ENCODE data around the gene COL20A1. TPM values are rescaled to one million over a fixed set of nuclear protein-coding genes. Genes with fewer than 3 reads are reported as not detected.

The COL20A1 gene
- total RNA-seq, 1 donor from 2014 or later: not detected

GRCh38 chr20:63361519-63362435 lies 68.8 kb downstream of the COL20A1 start:
- DNase-seq (ENCODE audit: low spot score): no peak
- Mint-ChIP-seq H3K4me1 (ENCODE audit: unreplicated experiment) (no peaks in the 10 kb centered on the region), H3K4me3 (ENCODE audit: unreplicated experiment) (no peak overlapping the region), H3K27me3 (ENCODE audit: unreplicated experiment) (peaks cover 9% of the 10 kb centered on the region), H3K9me3 (ENCODE audit: unreplicated experiment) (no peaks in the 10 kb centered on the region), H3K27ac (ENCODE audit: unreplicated experiment) (no peak overlapping the region), H3K36me3 (ENCODE audit: low read depth, unreplicated experiment) (no peaks in the 10 kb centered on the region)
- TF ChIP-seq, protein P1, sequence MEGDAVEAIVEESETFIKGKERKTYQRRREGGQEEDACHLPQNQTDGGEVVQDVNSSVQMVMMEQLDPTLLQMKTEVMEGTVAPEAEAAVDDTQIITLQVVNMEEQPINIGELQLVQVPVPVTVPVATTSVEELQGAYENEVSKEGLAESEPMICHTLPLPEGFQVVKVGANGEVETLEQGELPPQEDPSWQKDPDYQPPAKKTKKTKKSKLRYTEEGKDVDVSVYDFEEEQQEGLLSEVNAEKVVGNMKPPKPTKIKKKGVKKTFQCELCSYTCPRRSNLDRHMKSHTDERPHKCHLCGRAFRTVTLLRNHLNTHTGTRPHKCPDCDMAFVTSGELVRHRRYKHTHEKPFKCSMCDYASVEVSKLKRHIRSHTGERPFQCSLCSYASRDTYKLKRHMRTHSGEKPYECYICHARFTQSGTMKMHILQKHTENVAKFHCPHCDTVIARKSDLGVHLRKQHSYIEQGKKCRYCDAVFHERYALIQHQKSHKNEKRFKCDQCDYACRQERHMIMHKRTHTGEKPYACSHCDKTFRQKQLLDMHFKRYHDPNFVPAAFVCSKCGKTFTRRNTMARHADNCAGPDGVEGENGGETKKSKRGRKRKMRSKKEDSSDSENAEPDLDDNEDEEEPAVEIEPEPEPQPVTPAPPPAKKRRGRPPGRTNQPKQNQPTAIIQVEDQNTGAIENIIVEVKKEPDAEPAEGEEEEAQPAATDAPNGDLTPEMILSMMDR (IDR thresholded peaks at IDR 0.05; ENCODE audit: unreplicated experiment): no peak

DNA sequence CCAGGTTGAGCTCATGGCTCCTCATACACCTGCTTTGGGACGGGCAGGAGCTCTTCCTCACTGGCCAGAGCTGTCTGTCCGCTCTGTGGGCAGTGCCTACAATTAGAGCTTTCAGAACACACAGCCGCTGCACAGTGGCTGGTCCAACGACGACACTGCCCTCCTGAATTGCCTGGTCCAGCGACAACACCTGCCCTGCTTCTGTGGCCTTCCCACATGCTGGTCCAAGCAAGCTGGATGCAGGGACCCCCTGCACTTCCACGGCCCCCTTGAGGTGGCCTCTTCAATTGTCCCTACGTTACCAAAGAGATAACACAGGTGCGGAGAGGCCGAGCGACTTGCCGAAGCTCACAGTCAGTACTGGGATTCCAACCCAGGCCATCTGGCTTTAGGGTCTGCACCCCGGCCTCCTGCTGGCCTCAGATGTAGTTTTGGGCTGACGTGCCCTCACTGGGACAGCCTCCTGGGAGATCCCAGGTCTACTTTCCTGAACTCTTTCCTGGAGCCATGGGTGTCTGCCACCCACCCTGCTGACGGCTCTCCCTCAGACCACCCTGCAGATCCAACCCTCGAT lies 69.5 kb downstream of the COL20A1 start:
- no peak for DNase-seq (ENCODE audit: low spot score)
- Mint-ChIP-seq H3K36me3 (ENCODE audit: low read depth, unreplicated experiment) (no peaks in the 10 kb centered on the region), H3K4me3 (ENCODE audit: unreplicated experiment) (no peak overlapping the region), H3K9me3 (ENCODE audit: unreplicated experiment) (no peaks in the 10 kb centered on the region), H3K27ac (ENCODE audit: unreplicated experiment) (peak overlapping the region; percentile 48), H3K27me3 (ENCODE audit: unreplicated experiment) (peaks cover 9% of the 10 kb centered on the region), H3K4me1 (ENCODE audit: unreplicated experiment) (no peaks in the 10 kb centered on the region)
- TF ChIP-seq, protein P1 (IDR thresholded peaks at IDR 0.05; ENCODE audit: unreplicated experiment): no peak

DNA sequence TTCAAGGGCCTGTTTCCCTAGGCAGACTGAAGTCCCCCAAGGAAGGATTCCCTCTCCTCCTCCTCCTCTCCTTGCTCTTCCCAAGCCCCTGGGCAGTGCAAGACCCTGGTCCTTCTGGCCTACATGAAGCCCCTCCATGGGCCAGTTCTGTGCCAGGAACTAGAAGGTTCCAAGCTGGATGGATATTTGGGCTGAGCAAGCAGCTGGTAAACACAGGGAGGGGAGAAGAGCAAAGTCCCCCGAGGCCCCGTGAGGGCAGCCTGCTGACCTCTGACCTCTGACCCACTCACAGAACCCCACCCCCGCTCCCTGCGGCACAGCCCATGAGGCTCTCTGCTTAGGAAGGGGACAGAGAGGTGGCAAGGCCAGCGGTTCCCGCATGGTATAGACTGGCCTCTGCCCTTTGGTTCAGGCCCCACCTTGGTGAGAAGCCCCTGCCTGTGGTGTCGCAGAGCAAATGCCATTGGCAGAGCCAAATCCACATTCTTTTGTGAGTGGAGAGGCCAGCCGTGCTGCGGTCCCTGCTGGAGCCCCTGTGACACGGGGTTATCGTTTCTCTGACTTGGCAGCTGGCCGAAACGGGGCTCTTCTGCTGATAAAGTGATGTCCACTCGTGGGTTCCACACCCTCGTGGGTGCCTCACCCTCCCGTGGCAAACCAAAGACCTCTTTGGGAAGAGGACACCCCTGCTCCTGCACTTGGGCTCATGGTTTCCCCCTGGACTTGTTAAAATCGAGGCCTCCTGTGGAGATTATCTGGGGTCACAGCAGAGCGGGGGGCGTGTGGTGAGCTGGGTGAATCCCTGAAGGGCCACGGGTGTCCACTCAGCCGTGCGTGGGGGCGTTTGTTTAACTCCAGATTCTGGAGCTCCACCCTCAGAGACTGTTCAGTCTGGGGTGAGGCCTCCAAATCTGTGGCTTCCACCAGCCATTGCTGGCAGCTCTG lies 70.3 kb downstream of the COL20A1 start:
- no peaks in the 10 kb centered on the region for H3K36me3 Mint-ChIP-seq (ENCODE audit: low read depth, unreplicated experiment)
- H3K4me1 Mint-ChIP-seq (ENCODE audit: unreplicated experiment): no peaks in the 10 kb centered on the region
- H3K9me3 Mint-ChIP-seq (ENCODE audit: unreplicated experiment): no peaks in the 10 kb centered on the region
- DNase-seq (ENCODE audit: low spot score): no peak
- peaks cover 10% of the 10 kb centered on the region for H3K27me3 Mint-ChIP-seq (ENCODE audit: unreplicated experiment)
- TF ChIP-seq, protein P1 (IDR thresholded peaks at IDR 0.05; ENCODE audit: unreplicated experiment): no peak
- peak overlapping the region; percentile 48 for H3K27ac Mint-ChIP-seq (ENCODE audit: unreplicated experiment)
- no peak overlapping the region for H3K4me3 Mint-ChIP-seq (ENCODE audit: unreplicated experiment)

- TF ChIP-seq, protein P1 (IDR thresholded peaks at IDR 0.05; ENCODE audit: unreplicated experiment): no peak
Observed at GRCh38 chr20:63363981-63364561, 71.1 kb downstream of the COL20A1 start.

More at GRCh38 chr20:63363981-63364561, 71.1 kb downstream of the COL20A1 start:
- Mint-ChIP-seq H3K36me3 (ENCODE audit: low read depth, unreplicated experiment) (no peaks in the 10 kb centered on the region), H3K4me3 (ENCODE audit: unreplicated experiment) (no peak overlapping the region), H3K4me1 (ENCODE audit: unreplicated experiment) (no peaks in the 10 kb centered on the region), H3K9me3 (ENCODE audit: unreplicated experiment) (no peaks in the 10 kb centered on the region), H3K27ac (ENCODE audit: unreplicated experiment) (no peak overlapping the region), H3K27me3 (ENCODE audit: unreplicated experiment) (peaks cover 10% of the 10 kb centered on the region)
- no peak for DNase-seq (ENCODE audit: low spot score)
